Stimulated activated CD8-positive, alpha-beta memory T cell treated with anti-CD3 and anti-CD28 coated beads, Interleukin-7, amount 100 ng/mL, for 1 hour (primary cell): ENCODE measurements around the gene SUOX.
"Not testable (repeated sequence)": the region's sequence is repeated elsewhere in the genome, so short reads cannot be mapped to it uniquely, and the experiment has no call there.

ENCODE experiments used
- DNase-seq, 2 donors: peaks; one replicate each; pipeline ENCODE4 v3.0.0-alpha.2; 2020; ENCODE audit warnings: low read depth in 2 of 2

Gene SUOX

GRCh38 chr12:55996715-55997534 lies at the start of gene SUOX:
Gene SUOX, plus strand, starts transcription at chr12:55997276. Its CDS starts 4,946 bp downstream, at chr12:56002222.
- DNase-seq, result no peak

- no peak for DNase-seq
Measured at GRCh38 chr12:55955344-55955743, 41.7 kb upstream of the SUOX start.

- DNase-seq, result no peak
Measured at GRCh38 chr12:55955800-55956508, 41.1 kb upstream of the SUOX start.

GRCh38 chr12:55957106-55957859 lies 39.8 kb upstream of the SUOX start:
- no peak for DNase-seq

GRCh38 chr12:55963760-55964159 lies 33.3 kb upstream of the SUOX start:
- DNase-seq, result no peak

- no peak for DNase-seq
Measured at GRCh38 chr12:55965240-55965639, 31.8 kb upstream of the SUOX start.

- no peak for DNase-seq
Measured at GRCh38 chr12:55965941-55966407, 31.1 kb upstream of the SUOX start, which contains the start of gene PMEL. Gene PMEL, minus strand, starts transcription at chr12:55966042. Its CDS starts 31 bp downstream, at chr12:55966011.

- DNase-seq, result peak; percentile 73 to 84
Measured at GRCh38 chr12:55966408-55967281, 30.4 kb upstream of the SUOX start, which contains the start of gene CDK2. Gene CDK2, plus strand, starts transcription at chr12:55966830. Its CDS starts 179 bp downstream, at chr12:55967009.

- DNase-seq, result no peak
Measured at GRCh38 chr12:55969356-55969755, 27.7 kb upstream of the SUOX start.

- no peak for DNase-seq
Measured at GRCh38 chr12:55970775-55971174, 26.3 kb upstream of the SUOX start.

- DNase-seq, result no peak
Measured at GRCh38 chr12:55972042-55972441, 25.0 kb upstream of the SUOX start.

- DNase-seq, result no peak
Measured at GRCh38 chr12:55972456-55972855, 24.6 kb upstream of the SUOX start.

- DNase-seq, result no peak
Measured at GRCh38 chr12:55972911-55973598, 24.0 kb upstream of the SUOX start.

GRCh38 chr12:55973599-55974307 lies 23.3 kb upstream of the SUOX start, which contains the start of gene RAB5B:
Gene RAB5B, plus strand, starts transcription at chr12:55974078. Its CDS starts 12,883 bp downstream, at chr12:55986961.
- DNase-seq, result peak; percentile 91 to 92

GRCh38 chr12:55974308-55974730 lies 22.8 kb upstream of the SUOX start:
- no peak for DNase-seq

GRCh38 chr12:55978393-55978792 lies 18.7 kb upstream of the SUOX start:
- DNase-seq, result no peak

- no peak for DNase-seq
Measured at GRCh38 chr12:55979069-55979468, 18.0 kb upstream of the SUOX start.

- DNase-seq, result not testable (repeated sequence)
Measured at GRCh38 chr12:55981882-55982281, 15.2 kb upstream of the SUOX start.

- DNase-seq, result no peak
Measured at GRCh38 chr12:55982319-55982936, 14.6 kb upstream of the SUOX start.
